Fibroblast of skin of left biceps (primary cell): ENCODE data around the gene ST7.
"Not testable (repeated sequence)": the region's sequence is repeated elsewhere in the genome, so short reads cannot be mapped to it uniquely, and the experiment has no call there.

Experiments
- DNase-seq, 2 experiments: peaks; one replicate each; pipeline ENCODE4 v3.0.0-alpha.2; 2013; ENCODE audit warnings: low read depth in 2 of 2

Gene ST7

GRCh38 chr7:117030346-117030745 is 77.0 kb downstream of the ST7 start:
- DNase-seq, result not testable (repeated sequence)

GRCh38 chr7:117030793-117031192 is 77.5 kb downstream of the ST7 start:
- DNase-seq, result not testable (repeated sequence)

GRCh38 chr7:117032810-117033209 is 79.5 kb downstream of the ST7 start:
- DNase-seq, result no peak

GRCh38 chr7:117034851-117035464 is 81.7 kb downstream of the ST7 start:
- DNase-seq, result no peak

- DNase-seq, result no peak
Observed at GRCh38 chr7:117035465-117035862, 82.2 kb downstream of the ST7 start.

- DNase-seq, result no peak
Observed at GRCh38 chr7:117036053-117036669, 82.9 kb downstream of the ST7 start.

GRCh38 chr7:117036836-117037235 is 83.5 kb downstream of the ST7 start:
- no peak for DNase-seq

- no peak for DNase-seq
Observed at GRCh38 chr7:117038408-117038807, 85.1 kb downstream of the ST7 start.

- peak; percentile 57 to 66 for DNase-seq
Observed at GRCh38 chr7:117041007-117041406, 87.7 kb downstream of the ST7 start.

- DNase-seq, result no peak
Observed at GRCh38 chr7:117041822-117042221, 88.5 kb downstream of the ST7 start.

GRCh38 chr7:117043108-117043825 is 90.0 kb downstream of the ST7 start:
- DNase-seq, result peak; percentile 42 to 49

GRCh38 chr7:117044664-117045063 is 91.4 kb downstream of the ST7 start:
- no peak for DNase-seq

- no peak for DNase-seq
Observed at GRCh38 chr7:117045927-117046710, 92.8 kb downstream of the ST7 start.

GRCh38 chr7:117047496-117047895 is 94.2 kb downstream of the ST7 start:
- DNase-seq, result no peak

- DNase-seq, result no peak
Observed at GRCh38 chr7:117048114-117048866, 95.0 kb downstream of the ST7 start.

- DNase-seq, result no peak
Observed at GRCh38 chr7:117048882-117049281, 95.6 kb downstream of the ST7 start.

GRCh38 chr7:117051808-117052207 is 98.5 kb downstream of the ST7 start:
- no peak for DNase-seq

GRCh38 chr7:117053432-117053831 is 100.1 kb downstream of the ST7 start:
- DNase-seq, result no peak

- no peak for DNase-seq
Observed at GRCh38 chr7:117061751-117062150, 108.5 kb downstream of the ST7 start.

GRCh38 chr7:117062300-117062699 is 109.0 kb downstream of the ST7 start:
- DNase-seq, result no peak

GRCh38 chr7:117064688-117065087 is 111.4 kb downstream of the ST7 start:
- DNase-seq, result no peak
